Omental fat pad (tissue), 4 donors: ENCODE measurements around the gene TKTL1. TPM values are rescaled to one million over a fixed set of nuclear protein-coding genes. Genes with fewer than 3 reads are reported as not detected.

Source experiments
- ATAC-seq: fragments of 150-250 bp; one replicate; pipeline ENCODE4 v1.9.1; 2016; ENCODE audit warnings: mild to moderate bottlenecking, moderate library complexity; ENCODE audit not compliant: low FRiP score
- DNase-seq: peaks from one replicate; pipeline ENCODE4 v3.0.0-alpha.2; 2019; ENCODE audit warnings: low spot score
- total RNA-seq, 4 donors: library from RNA; depleted of rRNA; stranded (reverse); fragments of >200 nt; gene quantifications; one replicate each; pipeline ENCODE4 v1.1.0, GENCODE V29; 2016
- TF ChIP-seq, protein P1 (sequence below), 3 donors: fragments of 450-650 bp; IDR thresholded peaks; one replicate each; pipeline ENCODE4 v1.5.1; 2016 to 2017; ENCODE audit warnings: antibody characterized with exemption in 3 of 3, mild to moderate bottlenecking in 3 of 3, moderate library complexity in 2 of 3

The TKTL1 gene
- total RNA-seq, 4 donors from 2014 or later: 0.38 to 0.48 TPM; not detected in 2

DNA sequence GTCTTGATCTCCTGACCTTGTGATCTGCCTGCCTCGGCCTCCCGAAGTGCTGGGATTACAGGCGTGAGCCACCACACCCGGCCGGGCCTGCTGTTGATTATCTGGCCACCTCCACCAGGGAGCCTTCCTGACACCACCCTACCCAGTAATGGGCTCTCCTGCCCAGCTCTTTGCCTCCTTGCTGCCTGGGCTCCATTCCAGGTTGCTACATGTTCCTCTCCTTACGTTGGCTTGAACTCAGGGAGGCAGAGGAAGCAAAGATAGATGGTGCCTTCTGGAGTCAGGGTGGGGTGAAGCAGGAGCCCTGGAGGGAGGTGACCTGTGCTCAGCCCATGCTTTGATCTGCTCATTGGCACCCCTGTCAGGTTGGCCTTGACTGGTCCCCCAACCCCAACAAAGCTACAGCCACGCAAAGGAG, 52.5 kb downstream of the TKTL1 start:
- no peak for ATAC-seq
- DNase-seq: no peak
- TF ChIP-seq, protein P1, sequence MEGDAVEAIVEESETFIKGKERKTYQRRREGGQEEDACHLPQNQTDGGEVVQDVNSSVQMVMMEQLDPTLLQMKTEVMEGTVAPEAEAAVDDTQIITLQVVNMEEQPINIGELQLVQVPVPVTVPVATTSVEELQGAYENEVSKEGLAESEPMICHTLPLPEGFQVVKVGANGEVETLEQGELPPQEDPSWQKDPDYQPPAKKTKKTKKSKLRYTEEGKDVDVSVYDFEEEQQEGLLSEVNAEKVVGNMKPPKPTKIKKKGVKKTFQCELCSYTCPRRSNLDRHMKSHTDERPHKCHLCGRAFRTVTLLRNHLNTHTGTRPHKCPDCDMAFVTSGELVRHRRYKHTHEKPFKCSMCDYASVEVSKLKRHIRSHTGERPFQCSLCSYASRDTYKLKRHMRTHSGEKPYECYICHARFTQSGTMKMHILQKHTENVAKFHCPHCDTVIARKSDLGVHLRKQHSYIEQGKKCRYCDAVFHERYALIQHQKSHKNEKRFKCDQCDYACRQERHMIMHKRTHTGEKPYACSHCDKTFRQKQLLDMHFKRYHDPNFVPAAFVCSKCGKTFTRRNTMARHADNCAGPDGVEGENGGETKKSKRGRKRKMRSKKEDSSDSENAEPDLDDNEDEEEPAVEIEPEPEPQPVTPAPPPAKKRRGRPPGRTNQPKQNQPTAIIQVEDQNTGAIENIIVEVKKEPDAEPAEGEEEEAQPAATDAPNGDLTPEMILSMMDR (IDR thresholded peaks at IDR 0.05): no peak

DNA sequence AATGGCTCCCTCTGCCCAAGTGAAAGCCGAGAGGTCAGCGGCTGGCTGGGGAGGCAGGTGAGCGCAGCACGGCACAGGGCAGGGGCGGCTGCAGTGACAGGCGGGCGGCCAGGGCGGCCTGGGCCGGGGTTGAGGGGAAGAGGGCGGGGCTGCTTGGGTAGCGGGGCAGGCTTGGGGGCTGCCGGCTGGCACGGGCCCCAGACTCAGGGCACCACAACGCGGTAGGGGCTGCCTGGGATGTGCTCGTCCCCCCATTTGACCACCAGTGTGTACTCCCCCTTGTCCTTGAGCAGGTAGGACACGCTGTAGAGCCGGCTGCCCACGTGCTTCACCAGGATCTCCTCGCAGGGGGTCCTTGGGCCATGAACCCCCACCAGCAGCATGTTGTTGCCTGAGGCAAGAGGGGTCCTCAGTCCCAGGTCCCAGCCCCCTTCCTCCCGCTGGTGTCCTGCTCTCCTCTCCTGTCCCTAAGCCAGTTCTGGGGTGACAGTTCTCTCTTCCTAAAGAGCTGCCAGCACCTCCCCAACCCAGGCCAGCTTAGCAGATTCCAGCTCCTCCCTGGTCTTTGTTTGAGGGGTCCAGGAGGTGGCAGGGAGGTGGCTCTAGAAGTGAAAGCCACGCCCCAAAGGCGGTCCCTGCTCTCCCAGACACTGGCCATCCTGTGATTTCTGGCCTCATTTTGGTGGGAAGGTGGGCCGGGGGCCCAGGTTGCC, 53.2 kb downstream of the TKTL1 start:
- DNase-seq: no peak
- ATAC-seq: no peak
- TF ChIP-seq, protein P1 (IDR thresholded peaks at IDR 0.05): no peak

DNA sequence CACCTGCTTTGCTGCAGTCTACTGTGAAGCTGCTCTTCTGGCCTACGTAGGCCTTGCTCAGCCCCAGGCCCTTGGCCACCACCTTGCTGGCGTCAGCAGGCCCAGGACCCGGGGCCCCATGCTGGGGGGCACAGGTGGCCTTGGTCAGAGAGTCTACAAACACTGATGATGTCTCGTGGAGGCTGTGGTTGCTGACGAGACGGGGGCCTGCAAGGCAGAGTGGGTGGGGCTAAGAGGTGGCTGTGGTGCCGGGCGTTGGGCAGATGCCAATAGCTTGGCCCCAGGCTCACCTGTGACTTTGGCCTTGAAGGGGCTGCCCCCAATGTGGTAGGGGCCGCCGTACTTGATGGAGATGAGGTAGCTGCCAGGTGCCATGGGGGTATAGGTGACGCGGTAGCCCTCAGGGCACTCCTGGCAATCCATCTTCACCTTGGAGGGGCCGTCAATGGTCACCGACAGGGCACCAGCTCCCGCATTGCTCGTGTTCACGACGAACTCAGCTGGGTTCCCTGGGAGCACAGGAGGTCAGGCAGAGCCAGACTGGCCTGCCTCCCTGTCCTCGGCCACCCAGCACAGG, 53.9 kb downstream of the TKTL1 start:
- ATAC-seq (no peak), DNase-seq (no peak)
- TF ChIP-seq, protein P1 (IDR thresholded peaks at IDR 0.05): no peak

DNA sequence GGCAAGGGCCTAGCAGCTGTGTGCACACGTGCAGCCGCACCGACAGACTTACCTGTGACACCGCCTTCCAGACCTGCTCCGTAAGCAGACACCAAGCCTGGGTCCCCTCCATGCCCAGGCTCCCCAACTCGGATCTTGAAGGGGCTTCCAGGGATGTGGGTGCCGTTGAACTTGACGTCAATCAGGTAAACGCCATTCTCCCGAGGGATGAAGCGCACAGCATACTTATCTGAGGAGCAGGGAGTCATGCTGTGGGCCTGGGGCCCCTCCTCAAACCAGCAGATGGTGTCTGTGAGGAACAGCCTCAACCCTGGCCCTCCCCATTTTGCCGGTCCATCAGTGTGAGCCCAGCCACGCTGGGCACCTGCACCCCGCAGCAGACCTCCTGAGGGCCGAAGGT, 54.4 kb downstream of the TKTL1 start:
- DNase-seq (no peak), ATAC-seq (no peak)
- TF ChIP-seq, protein P1 (IDR thresholded peaks at IDR 0.05): no peak

DNA sequence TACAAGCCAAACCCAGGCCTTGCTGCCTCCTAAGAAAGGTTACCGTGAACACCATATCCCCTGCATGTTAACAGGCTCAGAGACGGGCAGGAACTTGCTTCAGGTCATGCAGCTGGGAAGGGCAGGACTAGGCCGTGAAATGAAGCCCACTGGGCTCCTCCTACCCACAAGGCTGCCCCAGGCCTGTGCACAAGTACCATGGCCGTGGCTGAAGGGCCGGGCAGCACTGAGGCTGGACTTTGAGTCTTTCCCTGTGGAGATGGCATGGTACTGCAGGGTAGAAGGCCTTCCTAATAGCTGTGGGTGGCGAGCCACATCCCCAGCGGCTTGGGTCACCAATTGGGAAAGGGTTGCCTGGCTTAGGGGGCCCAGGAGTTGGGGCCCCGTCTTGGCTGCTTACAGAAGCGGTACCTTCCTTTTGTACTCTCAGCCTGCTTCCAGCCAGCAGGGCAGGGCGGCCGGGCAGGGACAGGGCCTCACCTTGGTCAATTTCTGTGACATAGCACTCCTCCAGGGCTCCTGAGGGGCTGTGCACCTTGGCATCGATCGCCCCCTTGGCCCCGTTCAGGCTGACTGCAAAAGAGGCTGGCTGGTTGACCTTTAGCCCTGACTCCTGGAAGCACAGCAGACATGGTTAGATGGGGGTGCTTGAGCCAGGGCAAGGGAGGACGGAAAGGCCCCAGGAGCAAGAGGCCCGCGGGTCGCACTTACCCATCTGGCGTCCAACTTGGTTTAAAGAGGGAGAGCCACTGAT, 55.0 kb downstream of the TKTL1 start:
- TF ChIP-seq, protein P1 (IDR thresholded peaks at IDR 0.05): no peak
- DNase-seq (no peak), ATAC-seq (no peak)

DNA sequence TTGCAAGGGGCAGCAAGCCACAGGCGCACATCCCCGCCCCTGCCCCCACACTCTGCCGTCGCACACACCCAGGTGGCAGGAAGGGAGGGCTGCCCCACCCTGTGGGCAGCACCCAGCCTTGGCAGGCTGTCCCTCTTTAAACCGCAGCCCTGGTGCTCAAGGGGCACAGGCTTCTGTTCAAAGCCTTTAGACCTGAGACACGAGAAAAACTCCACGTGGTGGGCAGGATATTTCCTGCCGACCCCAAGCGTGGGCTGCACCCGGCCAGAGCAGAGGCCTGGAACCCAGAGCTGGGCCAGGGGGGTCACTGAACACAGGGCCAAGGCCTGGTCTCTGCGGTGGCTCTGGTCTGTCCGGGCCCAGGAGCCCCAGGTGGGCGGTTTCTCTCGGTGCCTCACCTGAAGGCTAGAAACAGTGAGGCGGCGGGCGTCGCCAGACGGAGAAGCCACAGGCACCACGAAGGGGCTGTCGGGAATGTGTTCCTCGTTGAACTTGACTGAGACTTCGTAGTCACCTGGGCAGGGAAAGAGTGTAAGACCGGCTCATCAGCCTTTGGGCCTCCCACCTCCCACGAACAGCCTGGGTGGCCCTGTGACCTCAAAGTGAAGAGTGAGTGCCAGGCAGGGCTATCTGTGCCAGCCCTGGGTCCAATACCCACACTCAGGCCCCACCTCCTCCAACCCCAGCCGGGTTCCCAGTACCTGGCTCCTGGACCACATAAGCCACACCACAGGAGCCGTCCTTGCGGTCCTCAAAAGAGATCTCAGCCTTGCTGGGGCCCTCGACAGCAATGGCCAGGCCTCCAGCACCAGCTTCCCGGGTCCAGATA, 55.8 kb downstream of the TKTL1 start:
- TF ChIP-seq, protein P1 (IDR thresholded peaks at IDR 0.05): no peak
- DNase-seq (no peak), ATAC-seq (no peak)
